ENCODE data around the gene CCDC201.
"Not testable (repeated sequence)": the region's sequence is repeated elsewhere in the genome, so short reads cannot be mapped to it uniquely, and the experiment has no call there.

- TF ChIP-seq CTCF (conservative IDR thresholded peaks at IDR 0.05; ENCODE audit: low read depth, low read length); CEBPB (IDR thresholded peaks at IDR 0.05; ENCODE audit: low read depth, low read length); NFE2L2 (IDR thresholded peaks at IDR 0.05; ENCODE audit: low read depth, low read length); POLR2A (IDR thresholded peaks at IDR 0.05; ENCODE audit: low read depth, low read length); MAZ (IDR thresholded peaks at IDR 0.05; ENCODE audit: borderline replicate concordance, low read depth, low read length); MAFK (IDR thresholded peaks at IDR 0.05; ENCODE audit: low read depth, low read length); MXI1 (IDR thresholded peaks at IDR 0.05; ENCODE audit: borderline replicate concordance, low read depth, low read length); RFX5 (IDR thresholded peaks at IDR 0.05; ENCODE audit: low read depth, low read length); RAD21 (IDR thresholded peaks at IDR 0.05; ENCODE audit: low read length); SMC3 (IDR thresholded peaks at IDR 0.05; ENCODE audit: low read depth, low read length); ELK1 (IDR thresholded peaks at IDR 0.05; ENCODE audit: borderline replicate concordance, low read depth, low read length); CHD1 (IDR thresholded peaks at IDR 0.05; ENCODE audit: low read depth, low read length); FOS (IDR thresholded peaks at IDR 0.05; ENCODE audit: low read depth, low read length): not testable (repeated sequence)
- TF ChIP-seq, protein P1, sequence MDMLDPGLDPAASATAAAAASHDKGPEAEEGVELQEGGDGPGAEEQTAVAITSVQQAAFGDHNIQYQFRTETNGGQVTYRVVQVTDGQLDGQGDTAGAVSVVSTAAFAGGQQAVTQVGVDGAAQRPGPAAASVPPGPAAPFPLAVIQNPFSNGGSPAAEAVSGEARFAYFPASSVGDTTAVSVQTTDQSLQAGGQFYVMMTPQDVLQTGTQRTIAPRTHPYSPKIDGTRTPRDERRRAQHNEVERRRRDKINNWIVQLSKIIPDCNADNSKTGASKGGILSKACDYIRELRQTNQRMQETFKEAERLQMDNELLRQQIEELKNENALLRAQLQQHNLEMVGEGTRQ (IDR thresholded peaks at IDR 0.05; ENCODE audit: low read depth, low read length), result not testable (repeated sequence)
Observed at GRCh38 chr7:45810451-45811005, 62.4 kb downstream of the CCDC201 start.

All from IMR-90 (cell line).